H1 (cell line): ENCODE data around the gene TP53TG3B.
"Not testable (repeated sequence)": the region's sequence is repeated elsewhere in the genome, so short reads cannot be mapped to it uniquely, and the experiment has no call there.

Experiments used
- CEBPB ChIP-seq: IDR thresholded peaks from 2 replicates; pipeline ENCODE4 v1.6.1; 2012; ENCODE audit warnings: low read depth, low read length
- CTCF ChIP-seq, 3 experiments: IDR thresholded peaks; 1 replicate in 2 of 3; 2 replicates in 1 of 3; pipeline versions ENCODE4 v1.5.1 to v1.6.1; 2011; ENCODE audit warnings: low read length in 3 of 3, mild to moderate bottlenecking in 3 of 3, inconsistent platforms in 2 of 3, low read depth in 1 of 3, moderate library complexity in 1 of 3; ENCODE audit not compliant: insufficient read depth in 1 of 3; ENCODE audit errors: control extremely low read depth in 1 of 3
- EP300 ChIP-seq, 2 experiments: IDR thresholded peaks; 1 replicate in 1 of 2; 2 replicates in 1 of 2; pipeline ENCODE4 v1.6.1; 2011 to 2012; ENCODE audit warnings: low read depth in 2 of 2, low read length in 2 of 2, mild to moderate bottlenecking in 2 of 2, borderline replicate concordance in 1 of 2, inconsistent platforms in 1 of 2, moderate library complexity in 1 of 2
- POLR2A ChIP-seq, 2 experiments: IDR thresholded peaks; 1 replicate in 1 of 2; 2 replicates in 1 of 2; pipeline ENCODE4 v1.6.1; 2011; ENCODE audit warnings: low read depth in 2 of 2, low read length in 2 of 2, mild to moderate bottlenecking in 2 of 2; ENCODE audit errors: control extremely low read depth in 1 of 2
- RAD21 ChIP-seq, 2 experiments: IDR thresholded peaks in 1 of 2; conservative IDR thresholded peaks in 1 of 2; 2 replicates each; pipeline ENCODE4 v1.6.1; 2011; ENCODE audit warnings: low read depth in 2 of 2, low read length in 2 of 2, improper control_type of control experiment in 1 of 2, inconsistent platforms in 1 of 2, mild to moderate bottlenecking in 1 of 2, moderate library complexity in 1 of 2

- TF ChIP-seq POLR2A (IDR thresholded peaks at IDR 0.05; ENCODE audit: control extremely low read depth in 1 of 2, low read depth in 2 of 2, low read length in 2 of 2); RAD21 (IDR thresholded peaks at IDR 0.05 in 1 of 2, conservative IDR thresholded peaks at IDR 0.05 in 1 of 2; ENCODE audit: low read depth in 2 of 2, low read length in 2 of 2); CEBPB; CTCF (IDR thresholded peaks at IDR 0.05; ENCODE audit: control extremely low read depth in 1 of 3, insufficient read depth in 1 of 3, low read depth in 1 of 3, low read length in 3 of 3); EP300 (IDR thresholded peaks at IDR 0.05; ENCODE audit: borderline replicate concordance in 1 of 2, low read depth in 2 of 2, low read length in 2 of 2): not testable (repeated sequence)
Measured at GRCh38 chr16:33360541-33360940, at the start of gene TP53TG3B.
